Inflammatory macrophage (primary cell): ENCODE results near the gene FAM170B.
A peak's percentile ranks its signal among the peaks of the same experiment; 100 is the strongest.

Experiments
- DNase-seq, 2 donors: peaks; one replicate each; pipeline ENCODE4 v3.0.0-alpha.2; 2020 to 2022

The FAM170B gene

GRCh38 chr10:49168831-49169500 lies 35.1 kb upstream of the FAM170B start:
- DNase-seq, result peak; percentile 74 to 83

DNA sequence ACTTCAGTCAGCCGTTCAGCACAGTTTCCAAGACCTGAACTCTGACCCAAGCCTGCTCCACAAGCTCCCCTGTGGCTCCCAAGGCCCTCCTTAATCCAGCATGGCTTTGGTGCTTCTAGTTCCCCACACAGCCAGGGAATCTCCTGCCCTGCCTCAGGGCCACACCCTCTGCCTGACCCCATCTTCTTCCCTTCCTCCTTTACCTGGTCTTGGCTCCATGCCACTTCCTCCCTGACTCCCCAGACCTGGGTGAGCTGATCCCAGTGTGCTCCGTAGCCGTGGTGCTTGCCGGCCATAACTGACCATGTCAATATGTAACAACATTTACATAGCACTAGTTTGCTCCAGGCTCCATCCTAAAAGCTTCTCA lies 34.3 kb upstream of the FAM170B start:
- DNase-seq, result no peak

DNA sequence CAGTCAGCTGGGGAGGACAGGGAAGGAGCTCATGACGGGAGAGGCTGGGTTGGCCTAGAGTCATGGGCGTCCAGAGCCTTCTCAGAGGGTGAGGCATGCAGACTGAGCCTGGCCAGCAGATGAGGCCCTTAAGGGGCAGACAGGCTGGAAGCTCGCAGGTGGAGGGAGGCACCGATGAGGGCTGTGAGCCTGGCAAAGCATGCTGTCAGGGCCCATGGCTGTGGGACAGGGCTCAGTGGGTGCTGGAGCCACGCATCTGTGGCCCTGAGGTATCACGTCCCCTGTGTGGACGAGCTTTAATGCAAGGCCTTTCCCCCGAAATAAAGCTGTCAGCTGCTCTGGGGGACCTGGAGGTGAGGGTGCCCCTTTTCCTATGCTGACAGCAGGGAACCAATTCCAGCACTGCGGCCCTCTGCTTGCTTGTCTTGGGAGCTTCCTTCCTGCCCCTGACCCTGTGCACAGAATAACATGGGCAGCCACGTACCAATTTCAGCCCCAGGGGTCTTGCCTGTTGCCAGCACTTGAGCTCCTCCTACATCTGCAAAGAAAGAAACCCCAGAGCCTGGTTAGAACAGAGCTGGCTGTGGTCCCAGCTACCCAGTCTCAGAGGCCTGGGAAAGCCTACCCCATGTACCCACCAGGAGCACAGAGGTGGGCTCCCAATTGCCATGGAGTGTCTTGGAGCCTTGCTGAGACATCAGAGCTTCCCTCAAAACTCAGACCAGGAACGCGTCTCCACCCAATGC lies 33.8 kb upstream of the FAM170B start:
- no peak for DNase-seq

GRCh38 chr10:49166484-49167400 lies 32.9 kb upstream of the FAM170B start:
- no peak for DNase-seq

DNA sequence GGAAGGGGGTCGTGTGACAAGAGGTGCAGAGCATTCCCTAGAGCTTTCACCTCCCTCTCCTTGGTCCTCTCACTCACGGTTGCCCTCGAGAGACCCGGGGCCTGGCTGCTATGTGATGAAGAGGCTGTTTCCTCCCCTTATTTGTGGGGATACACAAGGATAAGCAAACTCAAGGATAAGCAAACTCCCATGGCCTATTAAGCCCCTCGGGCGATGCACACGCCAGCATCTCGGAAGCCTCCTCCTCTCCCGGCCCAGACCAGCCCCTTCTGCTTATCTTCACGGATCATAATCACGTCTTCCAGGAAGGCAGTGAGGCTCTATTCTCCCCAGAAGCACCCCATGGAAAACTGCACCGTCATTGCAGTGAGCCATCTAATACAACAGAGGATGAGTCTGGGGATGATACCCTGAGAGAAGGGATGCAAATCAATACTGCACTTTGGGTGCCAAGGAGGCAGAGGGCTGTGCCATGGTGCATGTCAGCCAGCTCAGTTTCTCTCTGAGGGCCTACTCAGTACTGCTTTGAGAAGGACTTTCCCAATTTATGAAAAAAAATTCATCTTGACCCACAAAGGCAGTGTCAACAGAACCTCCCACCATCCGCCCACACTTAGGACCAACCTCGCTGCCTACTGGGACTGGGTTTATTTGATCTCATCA lies 32.1 kb upstream of the FAM170B start:
- peak; percentile 49 to 82 for DNase-seq

- DNase-seq, result no peak
Measured at GRCh38 chr10:49165259-49165658, 31.4 kb upstream of the FAM170B start.

DNA sequence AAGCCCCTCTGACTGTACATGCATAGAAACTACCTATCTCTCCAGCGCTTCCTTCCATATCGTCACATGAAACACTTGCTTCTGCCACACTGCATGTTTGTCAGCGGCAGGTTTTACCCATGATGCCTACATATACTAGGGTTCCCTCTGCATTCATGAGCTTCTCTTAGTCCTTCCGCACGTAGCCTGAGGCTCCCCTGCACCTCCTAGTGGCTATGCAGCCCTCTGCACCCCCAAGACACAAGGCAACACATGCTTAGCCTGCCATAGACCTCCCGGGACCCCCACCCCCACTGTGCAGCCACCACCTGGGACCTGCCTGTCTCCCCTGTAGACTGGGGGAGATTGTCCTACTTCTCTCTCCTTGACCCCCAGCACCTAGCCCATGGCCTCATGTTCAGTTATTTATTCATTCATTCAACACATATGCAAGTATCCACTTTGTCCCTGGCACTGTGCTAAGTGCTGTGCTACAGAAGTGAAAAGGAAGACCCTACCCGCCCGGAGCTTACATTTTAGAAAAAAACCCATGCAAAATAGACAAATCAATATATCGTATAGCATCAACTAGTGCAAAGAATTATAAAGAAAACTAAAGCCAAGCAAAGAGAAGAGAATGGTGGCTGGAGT lies 30.9 kb upstream of the FAM170B start:
- peak; percentile 40 to 67 for DNase-seq

DNA sequence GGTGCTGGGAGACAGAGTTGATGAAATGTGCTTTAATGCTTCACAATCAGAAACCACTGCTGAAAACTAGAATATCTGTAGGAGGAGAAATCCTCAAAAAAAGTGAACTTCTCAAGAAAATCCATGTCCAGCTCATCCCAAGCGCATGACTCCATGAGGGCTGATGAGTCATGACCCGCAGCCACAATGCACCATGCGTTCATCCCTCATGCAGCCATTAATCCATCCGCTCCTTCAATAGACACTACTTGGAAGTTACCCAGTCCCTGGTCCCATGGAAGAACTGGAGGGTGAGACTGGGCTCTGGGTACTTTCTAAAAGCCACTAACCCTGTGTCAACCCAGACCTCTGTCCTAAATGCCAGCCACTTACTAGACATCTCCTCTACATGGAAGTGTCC lies 29.9 kb upstream of the FAM170B start:
- peak; percentile 74 to 91 for DNase-seq

DNA sequence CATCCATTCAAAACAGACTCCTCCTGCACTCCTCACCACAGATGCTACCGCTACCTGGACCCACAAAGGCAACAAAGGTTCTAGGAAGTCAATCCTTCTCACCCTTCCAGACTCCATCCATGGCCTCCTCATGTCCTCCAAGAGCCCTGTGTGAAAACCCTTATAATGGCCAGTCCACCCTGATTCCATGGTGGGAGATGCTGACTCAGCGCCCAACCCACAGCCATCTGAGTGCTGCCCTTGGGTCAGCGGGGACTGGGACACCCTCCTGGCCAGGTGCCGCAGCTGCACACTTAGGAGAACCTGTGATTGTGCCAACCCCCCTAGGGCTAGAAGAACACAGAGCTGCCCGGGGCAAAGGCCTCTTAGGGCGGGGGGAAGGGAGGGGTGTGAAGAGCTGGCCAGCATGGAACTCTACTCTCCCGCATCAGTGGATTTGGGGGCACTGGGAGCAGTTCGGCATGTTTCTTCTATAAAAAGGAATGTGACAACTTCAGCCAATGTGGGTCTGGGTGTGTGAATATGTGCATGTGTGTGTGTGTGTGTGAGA lies 29.0 kb upstream of the FAM170B start:
- no peak for DNase-seq

GRCh38 chr10:49162063-49162462 lies 28.2 kb upstream of the FAM170B start:
- no peak for DNase-seq

DNA sequence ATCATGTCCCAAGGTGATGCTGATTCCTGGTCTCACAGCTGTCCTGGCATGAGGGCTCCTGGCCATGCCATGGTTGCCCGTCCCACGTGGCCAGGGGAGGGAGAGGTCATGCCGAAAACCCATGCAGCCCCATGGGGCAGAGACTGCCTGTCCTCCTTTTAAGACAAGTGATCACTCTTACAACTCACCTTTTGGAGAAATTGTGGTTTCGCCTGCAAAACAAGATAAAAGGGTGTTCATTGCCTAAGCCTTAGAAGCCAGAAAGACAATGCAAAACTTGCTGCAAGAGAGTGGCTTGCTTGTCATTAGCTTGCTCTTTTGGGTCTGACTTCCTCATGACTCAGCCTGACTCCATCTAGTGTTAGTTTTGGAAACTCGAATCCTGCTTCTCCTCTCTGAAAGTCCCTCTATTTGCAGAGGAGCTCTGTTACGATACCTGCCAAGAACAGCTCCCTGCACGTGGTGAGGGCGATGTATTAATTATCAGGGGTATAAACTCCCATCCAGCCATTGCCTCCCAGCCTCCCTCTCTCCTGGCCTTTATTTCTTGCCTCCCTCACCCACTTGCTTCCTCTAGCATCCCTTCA lies 27.7 kb upstream of the FAM170B start:
- DNase-seq, result peak; percentile 56 to 74

DNA sequence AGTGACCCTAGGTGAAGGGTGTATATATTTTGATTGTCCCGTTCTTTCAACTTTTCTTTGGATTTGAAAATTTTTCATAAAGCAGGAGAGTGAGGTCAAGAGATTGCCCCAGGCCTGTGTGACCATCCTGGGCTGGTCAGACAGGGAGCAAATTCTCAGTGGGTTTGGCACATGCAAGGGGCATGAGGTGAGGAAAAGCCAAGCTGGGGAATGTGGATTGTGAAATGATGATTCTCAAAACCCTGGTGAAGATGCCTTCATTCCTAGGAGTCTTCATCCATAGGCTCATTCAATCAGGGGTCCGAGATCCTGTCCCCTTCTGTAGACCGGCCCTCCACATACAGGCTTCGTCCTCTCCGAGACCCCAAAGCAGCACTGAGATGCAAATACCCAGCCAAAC lies 27.0 kb upstream of the FAM170B start:
- no peak for DNase-seq

DNA sequence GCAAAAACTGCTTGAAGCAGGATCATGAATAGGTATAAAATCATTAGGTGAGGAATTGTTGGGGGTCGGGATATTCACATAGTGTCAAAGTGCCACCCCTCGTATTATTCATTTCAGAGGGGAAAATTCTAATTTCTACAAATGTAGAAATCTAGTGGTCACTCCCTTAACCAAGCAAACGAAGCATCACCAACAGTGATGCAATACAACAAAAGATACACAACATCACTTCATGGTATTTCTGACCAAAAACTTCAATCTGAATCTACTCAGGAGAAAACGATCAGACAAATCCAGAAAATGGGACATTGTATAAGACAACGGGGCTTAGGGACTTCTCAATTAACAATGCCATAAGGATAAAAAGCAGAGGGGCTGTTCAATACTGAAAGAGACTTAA lies 26.3 kb upstream of the FAM170B start:
- DNase-seq, result no peak

DNA sequence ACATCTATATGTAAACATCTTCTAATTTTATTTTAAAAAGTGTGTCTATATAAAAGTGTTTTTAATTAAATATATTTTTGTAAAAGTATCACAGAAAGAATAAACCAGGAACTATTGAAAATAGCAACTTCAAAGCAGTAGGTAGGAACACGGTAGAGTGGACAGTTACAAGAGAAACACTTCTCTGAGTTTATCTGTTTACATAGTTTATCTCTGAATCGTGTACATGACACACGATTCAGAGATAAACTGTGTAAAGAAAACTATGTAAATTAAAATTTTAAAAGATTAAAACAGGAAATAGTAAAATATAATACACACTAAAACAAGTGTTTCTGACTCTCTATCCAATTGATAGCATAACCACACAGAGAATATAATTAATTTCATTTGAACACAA lies 25.1 kb upstream of the FAM170B start:
- no peak for DNase-seq

DNA sequence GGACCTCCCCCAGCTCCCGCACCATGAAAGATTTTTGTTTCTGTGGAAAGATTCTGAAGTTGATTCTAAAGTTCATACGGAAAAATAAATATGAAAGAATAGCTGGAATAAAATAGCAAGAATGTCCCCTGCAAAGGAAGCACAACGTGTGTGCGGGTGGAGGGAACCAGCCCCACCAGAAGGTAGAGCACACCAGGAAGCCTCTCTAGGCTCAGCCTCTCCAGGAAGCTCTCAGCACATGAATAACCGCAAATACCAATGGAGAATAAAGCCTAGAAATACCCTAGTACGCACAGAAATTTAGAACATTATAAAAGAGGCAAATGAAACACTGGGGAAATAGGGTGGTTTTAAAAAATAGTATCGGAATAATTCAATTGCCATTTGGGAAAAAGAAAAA lies 24.6 kb upstream of the FAM170B start:
- DNase-seq, result no peak

- no peak for DNase-seq
Measured at GRCh38 chr10:49157229-49157628, 23.4 kb upstream of the FAM170B start.

DNA sequence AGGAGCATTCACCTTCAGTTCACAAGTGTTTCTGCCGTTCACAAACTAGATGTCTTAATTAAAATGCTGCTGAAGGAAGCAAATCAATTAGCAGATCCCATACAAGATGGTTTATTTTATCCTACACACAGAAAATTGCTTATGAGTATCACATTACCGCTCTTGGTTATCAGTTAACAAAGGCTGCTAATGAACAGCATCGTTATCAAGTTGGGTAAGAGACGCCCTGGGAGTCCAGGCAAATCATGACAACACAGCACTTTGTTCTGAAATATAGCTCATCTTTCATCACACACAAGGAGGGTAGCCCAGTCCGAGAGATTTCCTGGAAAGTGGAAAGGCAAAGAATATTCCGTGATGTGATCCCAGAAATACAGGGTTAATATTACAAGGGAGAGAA lies 20.8 kb upstream of the FAM170B start:
- DNase-seq, result no peak

GRCh38 chr10:49153971-49154370 lies 20.1 kb upstream of the FAM170B start:
- no peak for DNase-seq

- no peak for DNase-seq
Measured at GRCh38 chr10:49153115-49153514, 19.3 kb upstream of the FAM170B start.

- no peak for DNase-seq
Measured at GRCh38 chr10:49152663-49153062, 18.8 kb upstream of the FAM170B start.

DNA sequence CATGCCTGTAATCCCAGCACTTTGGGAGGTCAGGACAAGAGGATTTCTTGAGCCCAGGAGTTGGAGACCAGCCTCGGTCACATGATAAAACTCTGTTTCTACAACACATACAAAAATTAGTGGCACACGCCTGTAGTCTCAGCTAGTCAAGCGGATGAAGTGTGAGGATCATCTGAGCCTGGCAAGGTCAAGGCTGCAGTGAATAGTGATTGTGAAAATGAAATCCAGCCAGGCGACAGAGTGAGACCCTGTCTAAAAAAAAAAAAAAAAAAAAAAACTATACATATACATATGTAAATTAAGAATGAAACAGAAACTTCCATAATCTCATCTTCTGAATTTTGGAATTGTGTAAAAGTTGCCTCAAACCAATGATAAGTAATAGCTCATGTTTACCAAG lies 18.2 kb upstream of the FAM170B start:
- no peak for DNase-seq

- no peak for DNase-seq
Measured at GRCh38 chr10:49151481-49151880, 17.7 kb upstream of the FAM170B start.
